HG03520 (cell line): ENCODE data around the gene ARTN.

ENCODE experiments used
- ATAC-seq: cut with Tn5 transposase; IDR thresholded peaks from one replicate; pipeline ENCODE4 v1.9.1; 2021; ENCODE audit warnings: mild to moderate bottlenecking, moderate library complexity; ENCODE audit not compliant: unreplicated experiment

Gene ARTN

GRCh38 chr1:43969416-43969745 lies 35.8 kb downstream of the ARTN start:
- ATAC-seq: no peak

- peak; percentile 81 for ATAC-seq
These were observed 36.3 kb downstream of the ARTN start, which contains the start of gene DPH2 for GRCh38 chr1:43969746-43970466. DPH2 (plus strand) TSS chr1:43970010; CDS start chr1:43970176, 166 bp downstream.

- no peak for ATAC-seq
These were observed 36.9 kb downstream of the ARTN start for GRCh38 chr1:43970502-43970901.

- no peak for ATAC-seq
These were observed 37.3 kb downstream of the ARTN start for GRCh38 chr1:43970911-43971310.

- no peak for ATAC-seq
These were observed 37.9 kb downstream of the ARTN start for GRCh38 chr1:43971336-43971980.

GRCh38 chr1:43973981-43974442 lies 40.4 kb downstream of the ARTN start:
- ATAC-seq: no peak

GRCh38 chr1:43974443-43975248 lies 41.0 kb downstream of the ARTN start, which contains the start of gene ATP6V0B:
ATP6V0B (plus strand) TSS chr1:43974960; CDS start chr1:43975041, 81 bp downstream.
- peak; percentile 49 for ATAC-seq

- ATAC-seq: peak; percentile 2
These were observed 41.8 kb downstream of the ARTN start for GRCh38 chr1:43975249-43975961.

GRCh38 chr1:43976045-43976444 lies 42.4 kb downstream of the ARTN start:
- no peak for ATAC-seq

GRCh38 chr1:43976890-43977289 lies 43.3 kb downstream of the ARTN start:
- no peak for ATAC-seq

- no peak for ATAC-seq
These were observed 44.0 kb downstream of the ARTN start for GRCh38 chr1:43977376-43978263.

- ATAC-seq: no peak
These were observed 44.6 kb downstream of the ARTN start for GRCh38 chr1:43978264-43978550.

GRCh38 chr1:43978551-43979260 lies 45.1 kb downstream of the ARTN start, which contains the start of gene B4GALT2:
B4GALT2 (plus strand) TSS chr1:43979210; CDS start chr1:43981161, 1,951 bp downstream.
- no peak for ATAC-seq

- no peak for ATAC-seq
These were observed 45.6 kb downstream of the ARTN start for GRCh38 chr1:43979261-43979527.

GRCh38 chr1:43979528-43980254 lies 46.1 kb downstream of the ARTN start:
- ATAC-seq: no peak

- no peak for ATAC-seq
These were observed 46.9 kb downstream of the ARTN start for GRCh38 chr1:43980255-43981134.

GRCh38 chr1:43981135-43981491 lies 47.5 kb downstream of the ARTN start:
- no peak for ATAC-seq

- no peak for ATAC-seq
These were observed 48.0 kb downstream of the ARTN start for GRCh38 chr1:43981636-43982035.
